Cardiac muscle cell (in vitro differentiated cells and primary cell): ENCODE data around the gene RNF220. TPM values are rescaled to one million over a fixed set of nuclear protein-coding genes. Genes with fewer than 3 reads are reported as not detected.

ENCODE experiments used
- DNase-seq, 2 donors: peaks; one replicate each; pipeline versions ENCODE4 v3.0.0 to v3.0.0-alpha.2; 2010 to 2017; ENCODE audit warnings: low read depth in 1 of 2, low spot score in 1 of 2
- H3K27ac ChIP-seq: fragments of 200-600 bp; sonication (generic); 2 replicates; pipeline ENCODE4 v1.5.1; 2016
- H3K27me3 ChIP-seq: fragments of 200-600 bp; sonication (generic); 2 replicates; pipeline ENCODE4 v1.6.0; 2016; ENCODE audit warnings: control low read depth
- H3K36me3 ChIP-seq: fragments of 200-600 bp; sonication (generic); 2 replicates; pipeline ENCODE4 v1.5.1; 2016; ENCODE audit warnings: control low read depth
- H3K4me1 ChIP-seq: fragments of 200-600 bp; sonication (generic); 2 replicates; pipeline ENCODE4 v1.8.1; 2017; ENCODE audit warnings: low read depth, mild to moderate bottlenecking, mixed run types
- H3K4me3 ChIP-seq: fragments of 200-600 bp; sonication (generic); 2 replicates; pipeline ENCODE4 v1.5.1; 2016; ENCODE audit warnings: mild to moderate bottlenecking
- H3K9me3 ChIP-seq: fragments of 200-600 bp; sonication (generic); 2 replicates; pipeline ENCODE4 v1.5.1; 2017; ENCODE audit warnings: low read depth, mild to moderate bottlenecking, control low read depth
- CTCF ChIP-seq: IDR thresholded peaks from 2 replicates; pipeline ENCODE4 v1.5.1; 2012; ENCODE audit warnings: low read depth, mild to moderate bottlenecking, low read length
- polyA plus RNA-seq: library from polyadenylated mRNA; unstranded; fragments of >200 nt; fragmentation: Nextera tagmentation; extraction: Ambion mirVana; gene quantifications from 2 replicates; pipeline ENCODE4 v1.2.1, GENCODE V29; 2016
- total RNA-seq: library from RNA; depleted of rRNA; stranded (reverse); fragments of >200 nt; gene quantifications from 2 replicates; pipeline ENCODE4 v1.2.3, GENCODE V29; 2016

RNF220 gene
- total and polyA plus RNA-seq, 2 experiments from 2014 or later, result 57.6 to 142 TPM

GRCh38 chr1:44513111-44513510, 108.1 kb downstream of the RNF220 start:
- H3K4me1 ChIP-seq, result peaks cover 17% of the 10 kb centered on the region
- no peaks in the 10 kb centered on the region for H3K36me3 ChIP-seq
- peaks cover 2% of the 10 kb centered on the region for H3K27me3 ChIP-seq
- no peak overlapping the region for H3K27ac ChIP-seq
- no peak for DNase-seq
- no peaks in the 10 kb centered on the region for H3K9me3 ChIP-seq
- H3K4me3 ChIP-seq, result no peak overlapping the region
- no peak for TF ChIP-seq CTCF

GRCh38 chr1:44514673-44515072, 109.6 kb downstream of the RNF220 start:
- Histone ChIP-seq H3K27me3 (peaks cover 2% of the 10 kb centered on the region), H3K4me3 (no peak overlapping the region), H3K9me3 (no peaks in the 10 kb centered on the region), H3K4me1 (peaks cover 17% of the 10 kb centered on the region), H3K36me3 (no peaks in the 10 kb centered on the region), H3K27ac (no peak overlapping the region)
- no peak for DNase-seq
- no peak for TF ChIP-seq CTCF

- H3K27ac ChIP-seq, result no peak overlapping the region
- H3K4me1 ChIP-seq, result peaks cover 17% of the 10 kb centered on the region
- H3K36me3 ChIP-seq, result no peaks in the 10 kb centered on the region
- no peak overlapping the region for H3K4me3 ChIP-seq
- no peak for DNase-seq
- H3K9me3 ChIP-seq, result no peaks in the 10 kb centered on the region
- peaks cover 2% of the 10 kb centered on the region for H3K27me3 ChIP-seq
- no peak for TF ChIP-seq CTCF
Observed at GRCh38 chr1:44515416-44515815, 110.4 kb downstream of the RNF220 start.

- peaks cover 2% of the 10 kb centered on the region for H3K27me3 ChIP-seq
- H3K36me3 ChIP-seq, result no peaks in the 10 kb centered on the region
- no peak overlapping the region for H3K27ac ChIP-seq
- H3K4me3 ChIP-seq, result no peak overlapping the region
- TF ChIP-seq CTCF, result no peak
- H3K4me1 ChIP-seq, result peaks cover 3% of the 10 kb centered on the region
- H3K9me3 ChIP-seq, result no peaks in the 10 kb centered on the region
- DNase-seq, result no peak
Observed at GRCh38 chr1:44519035-44519676, 114.1 kb downstream of the RNF220 start.

- Histone ChIP-seq H3K9me3 (no peaks in the 10 kb centered on the region), H3K36me3 (no peaks in the 10 kb centered on the region), H3K4me3 (no peak overlapping the region), H3K4me1 (peaks cover 16% of the 10 kb centered on the region), H3K27me3 (no peaks in the 10 kb centered on the region), H3K27ac (no peak overlapping the region)
- no peak for DNase-seq
- no peak for TF ChIP-seq CTCF
Observed at GRCh38 chr1:44521378-44522080, 116.5 kb downstream of the RNF220 start.
